ENCODE data around the gene GAS2. TPM values are rescaled to one million over a fixed set of nuclear protein-coding genes. Genes with fewer than 3 reads are reported as not detected.

GAS2 gene
- polyA plus RNA-seq, 4 donors = 8.6 to 13.5 (median 10.2) TPM

DNA sequence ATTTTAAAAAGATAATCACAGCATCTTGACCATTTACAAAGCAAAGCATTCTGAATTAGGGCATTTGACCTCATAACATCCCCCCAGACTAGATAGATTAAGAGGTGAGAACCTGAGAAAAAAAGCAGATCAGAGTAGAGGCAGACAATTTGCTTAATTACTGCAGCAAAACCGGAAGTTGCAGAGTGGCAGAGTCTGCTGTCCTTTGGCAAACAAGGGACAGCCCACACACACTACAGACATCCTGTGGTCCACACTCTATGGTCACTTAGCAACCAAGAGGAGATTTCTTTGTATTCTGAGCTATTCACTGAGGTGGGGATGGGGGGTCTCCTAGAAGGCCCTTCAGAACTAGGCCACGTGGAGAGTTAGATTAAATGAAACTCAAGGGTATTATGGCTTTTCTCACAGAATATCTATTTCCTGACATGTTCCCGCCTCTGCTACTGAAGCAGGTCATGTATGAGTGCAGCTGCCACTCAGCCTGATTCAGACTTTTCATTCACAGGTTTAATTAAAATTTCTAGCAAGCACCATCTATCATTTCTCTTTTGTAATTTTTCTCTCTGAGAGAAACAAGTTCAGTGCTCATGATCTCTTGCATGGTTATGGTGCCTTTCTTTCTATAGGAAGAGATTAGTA lies 114.7 kb downstream of the GAS2 start:
- DNase-seq (ENCODE audit: low read depth in 4 of 4, low spot score in 3 of 4) = no peak

DNA sequence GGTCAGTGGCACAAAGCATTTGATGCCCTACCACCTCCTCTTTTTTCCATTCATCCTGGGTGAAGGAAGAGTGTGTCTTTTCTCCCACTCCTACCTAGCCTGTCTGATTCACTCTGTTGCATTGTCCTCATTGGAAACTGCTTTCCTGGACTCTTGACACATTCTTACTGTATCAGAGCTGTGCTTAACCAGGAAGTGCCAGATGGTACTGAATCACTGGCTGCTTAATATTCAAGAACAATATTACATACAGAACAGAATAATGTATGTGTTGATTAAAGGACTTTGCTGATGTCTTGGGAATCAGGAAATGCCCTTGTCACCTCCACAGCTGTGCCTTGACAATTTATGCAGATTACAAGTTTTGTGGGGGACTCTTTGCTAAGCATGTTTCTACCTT lies 118.8 kb downstream of the GAS2 start:
- no peak for DNase-seq (ENCODE audit: low read depth in 4 of 4, low spot score in 3 of 4)

DNA sequence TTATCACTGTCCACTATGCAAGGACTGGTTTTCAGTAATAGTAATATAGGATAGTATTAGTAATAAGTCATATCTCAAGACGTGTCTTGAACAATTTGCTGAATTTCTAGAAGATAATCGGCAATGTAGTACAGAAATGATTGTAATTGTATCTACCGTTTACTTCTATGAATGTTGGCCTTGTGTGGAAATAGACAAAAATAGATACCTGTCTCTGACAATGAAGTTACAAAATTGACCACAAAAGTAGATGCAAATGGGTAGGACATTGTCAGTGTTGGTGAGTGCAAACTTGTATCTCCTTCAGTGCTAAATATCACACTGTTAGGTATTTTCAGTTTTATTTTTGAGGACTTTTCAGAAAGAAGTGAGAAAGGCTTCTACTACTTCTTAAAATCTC lies 120.1 kb downstream of the GAS2 start:
- DNase-seq (ENCODE audit: low read depth in 4 of 4, low spot score in 3 of 4) = no peak

DNA sequence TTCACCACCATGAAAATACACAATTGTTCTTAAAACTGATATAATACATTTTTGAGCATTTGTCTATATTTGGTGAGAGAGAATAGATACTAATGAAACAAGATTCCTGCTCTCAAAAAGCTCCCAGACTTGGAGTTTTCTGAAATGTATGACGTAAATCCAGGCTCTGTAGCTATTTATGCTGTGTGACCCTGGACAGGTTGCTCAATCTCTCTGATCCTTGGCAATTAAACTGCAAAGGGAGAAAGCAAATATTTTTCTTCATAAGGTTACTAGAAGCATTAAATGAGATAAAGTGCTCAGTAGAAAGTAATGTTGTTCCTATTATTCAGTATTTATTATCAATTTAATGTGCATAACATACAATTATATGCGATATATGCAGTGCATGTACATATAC lies 120.6 kb downstream of the GAS2 start:
- no peak for DNase-seq (ENCODE audit: low read depth in 4 of 4, low spot score in 3 of 4)

DNA sequence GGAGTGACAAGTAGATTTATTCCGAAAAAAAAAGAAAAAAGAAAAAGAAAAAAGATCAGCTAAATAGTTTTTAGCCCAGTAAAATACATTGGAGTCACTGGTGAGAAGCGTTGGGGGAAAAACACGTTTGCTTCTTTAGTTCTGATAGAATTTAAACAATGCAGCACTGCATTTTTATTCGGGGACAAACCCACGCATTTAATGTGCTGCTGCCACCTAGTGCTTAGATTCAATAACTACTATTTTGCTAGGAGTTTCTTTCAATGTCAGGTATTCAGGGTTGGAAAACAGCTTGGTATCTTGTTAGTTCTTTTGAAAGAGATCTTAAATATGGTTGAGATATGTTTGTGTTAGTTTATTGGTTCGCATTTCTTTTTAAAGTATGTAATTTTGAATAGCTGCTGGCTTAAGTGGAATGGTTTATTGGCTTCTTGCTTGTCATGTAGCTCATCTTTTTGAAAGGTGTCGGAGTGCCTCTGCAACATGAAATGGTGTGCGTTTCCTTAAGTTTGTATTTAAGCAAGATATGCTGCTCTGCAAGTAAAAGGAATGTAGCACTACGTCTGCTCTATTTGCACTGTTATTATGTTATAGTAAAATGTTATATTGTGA lies 121.2 kb downstream of the GAS2 start:
- peak in 2 of 4 donors; percentile 6 to 24 for DNase-seq (ENCODE audit: low read depth in 4 of 4, low spot score in 3 of 4)

DNA sequence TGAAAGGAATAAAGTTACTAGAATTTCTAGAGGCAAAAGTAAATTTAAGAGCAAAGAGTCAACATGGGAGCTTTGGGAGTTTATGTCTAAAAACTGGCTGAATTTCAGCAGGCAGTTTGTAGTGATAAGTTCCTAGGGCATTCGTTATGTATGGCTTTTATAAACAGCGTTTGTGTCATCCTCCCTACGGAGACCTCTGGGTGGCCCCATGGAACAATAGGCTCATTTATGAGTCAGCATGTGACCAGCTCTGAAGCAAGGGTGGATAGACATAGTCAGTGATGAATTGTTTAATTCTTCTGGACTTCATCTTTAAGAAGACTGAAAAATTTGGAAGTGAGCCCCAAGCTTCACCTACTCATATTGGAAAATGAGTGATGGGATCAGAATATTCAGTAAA lies 126.1 kb downstream of the GAS2 start:
- DNase-seq (ENCODE audit: low read depth in 4 of 4, low spot score in 3 of 4) = no peak

DNA sequence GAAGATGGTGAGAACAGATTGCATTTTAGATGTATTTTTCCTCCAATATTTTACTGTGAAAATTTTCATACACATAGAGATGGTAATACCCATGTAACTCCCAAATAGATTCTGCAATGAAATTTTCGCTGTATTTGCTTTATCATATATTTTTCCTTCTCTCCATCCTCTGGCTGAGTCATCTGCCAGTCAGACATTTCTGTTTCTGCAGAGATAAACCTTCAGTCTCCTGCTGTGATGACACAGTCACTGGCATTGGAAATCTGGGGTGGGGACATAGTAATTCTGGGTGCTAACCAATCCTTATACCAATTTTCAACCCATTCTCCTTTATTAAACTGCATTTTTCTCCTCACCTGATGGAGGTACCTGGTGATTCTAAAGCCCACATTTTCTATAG lies 129.5 kb downstream of the GAS2 start:
- no peak for DNase-seq (ENCODE audit: low read depth in 4 of 4, low spot score in 3 of 4)

DNA sequence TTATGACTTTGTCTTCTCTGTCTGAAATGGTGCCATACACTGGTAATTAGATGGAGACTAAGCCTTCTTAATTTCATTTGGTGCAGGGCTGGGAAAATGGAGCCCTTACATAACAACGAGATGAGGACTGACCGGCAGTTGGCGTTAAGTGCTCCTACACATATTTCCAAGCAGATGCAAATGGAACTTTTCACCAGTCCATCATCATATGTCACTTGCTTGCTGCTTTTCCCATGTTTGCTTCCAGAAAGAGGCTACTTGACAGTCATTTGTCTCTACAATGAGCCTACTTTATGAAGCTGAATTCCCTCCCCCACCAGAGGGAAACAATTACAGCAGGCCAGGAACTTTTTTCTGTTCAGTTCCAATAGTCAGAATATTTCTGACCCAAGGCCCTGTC lies 130.6 kb downstream of the GAS2 start:
- DNase-seq (ENCODE audit: low read depth in 4 of 4, low spot score in 3 of 4) = no peak

DNA sequence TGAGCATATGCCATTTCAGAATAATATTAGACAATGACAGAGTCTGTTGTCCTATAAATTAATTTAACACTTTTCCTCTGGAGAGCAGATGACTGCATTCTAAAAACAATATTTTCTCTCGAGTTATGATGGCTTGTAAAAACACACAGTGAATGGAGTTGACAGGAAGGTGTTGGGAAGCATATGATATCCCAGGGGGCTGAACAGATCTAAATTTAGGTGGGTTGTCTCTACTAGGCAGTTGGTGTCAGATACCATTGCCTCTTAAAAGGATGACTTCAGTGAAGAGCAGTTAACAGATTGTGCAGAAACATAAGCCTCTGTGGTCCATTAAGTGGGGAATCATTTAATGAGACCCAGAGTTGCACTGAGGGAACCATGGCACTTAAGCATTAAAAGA lies 132.5 kb downstream of the GAS2 start:
- no peak for DNase-seq (ENCODE audit: low read depth in 4 of 4, low spot score in 3 of 4)

DNA sequence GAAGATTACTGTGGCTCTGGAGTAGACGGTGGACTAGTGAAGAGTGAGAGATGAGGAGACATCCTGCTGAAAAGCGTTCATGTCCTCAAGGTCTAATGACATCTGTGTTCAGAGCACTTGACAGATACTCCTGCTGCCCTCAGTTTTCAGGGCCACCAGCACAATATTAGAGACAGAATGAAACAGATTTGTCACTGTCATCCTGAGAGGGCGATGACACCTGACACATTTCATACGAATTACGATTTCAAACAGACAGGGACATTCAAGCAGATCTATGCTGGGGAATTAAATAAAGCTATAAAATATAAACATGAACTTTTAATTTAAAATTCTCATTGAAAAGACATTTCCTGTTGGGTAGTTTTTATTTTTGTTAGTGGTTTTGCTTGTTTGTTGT lies 134.1 kb downstream of the GAS2 start:
- no peak for DNase-seq (ENCODE audit: low read depth in 4 of 4, low spot score in 3 of 4)

DNA sequence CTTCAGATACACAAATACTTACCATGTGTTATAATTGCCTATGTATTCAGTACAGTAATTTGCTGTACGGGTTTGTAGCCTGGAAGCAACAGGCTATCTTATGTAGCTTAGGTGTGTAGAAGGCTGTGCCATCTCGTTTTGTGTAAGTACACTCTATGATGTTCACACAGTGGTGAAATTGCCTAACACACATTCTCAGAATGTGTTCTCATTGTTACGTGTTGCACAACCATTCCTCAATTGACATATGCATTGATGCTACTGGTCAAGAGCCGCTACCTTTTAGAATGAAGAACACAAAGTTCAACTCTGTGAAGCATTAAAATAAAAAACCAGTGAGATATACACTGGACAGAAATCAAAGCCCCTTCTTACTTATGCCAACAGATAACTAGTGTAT lies 136.4 kb downstream of the GAS2 start:
- no peak for DNase-seq (ENCODE audit: low read depth in 4 of 4, low spot score in 3 of 4)

DNA sequence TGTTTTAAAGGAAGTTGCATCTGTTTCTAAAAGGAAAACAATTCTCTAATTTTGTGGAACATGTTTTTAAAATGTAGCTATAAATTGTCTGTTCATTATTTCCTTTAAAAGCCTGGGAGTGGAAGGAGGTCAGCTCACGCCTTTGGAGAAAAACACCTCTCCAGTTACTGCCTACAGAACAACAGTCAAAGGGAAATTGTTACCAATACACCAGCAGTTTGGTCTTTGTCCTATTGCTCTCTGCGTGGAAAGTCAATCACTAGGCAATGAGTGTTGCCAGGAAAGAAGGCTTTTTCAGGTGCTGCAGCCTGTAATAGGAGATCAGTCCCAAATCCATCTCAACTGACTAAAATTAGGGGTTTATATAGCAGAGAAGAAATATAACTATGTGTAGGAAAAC lies 141.0 kb downstream of the GAS2 start:
- DNase-seq (ENCODE audit: low read depth in 4 of 4, low spot score in 3 of 4) = no peak

DNA sequence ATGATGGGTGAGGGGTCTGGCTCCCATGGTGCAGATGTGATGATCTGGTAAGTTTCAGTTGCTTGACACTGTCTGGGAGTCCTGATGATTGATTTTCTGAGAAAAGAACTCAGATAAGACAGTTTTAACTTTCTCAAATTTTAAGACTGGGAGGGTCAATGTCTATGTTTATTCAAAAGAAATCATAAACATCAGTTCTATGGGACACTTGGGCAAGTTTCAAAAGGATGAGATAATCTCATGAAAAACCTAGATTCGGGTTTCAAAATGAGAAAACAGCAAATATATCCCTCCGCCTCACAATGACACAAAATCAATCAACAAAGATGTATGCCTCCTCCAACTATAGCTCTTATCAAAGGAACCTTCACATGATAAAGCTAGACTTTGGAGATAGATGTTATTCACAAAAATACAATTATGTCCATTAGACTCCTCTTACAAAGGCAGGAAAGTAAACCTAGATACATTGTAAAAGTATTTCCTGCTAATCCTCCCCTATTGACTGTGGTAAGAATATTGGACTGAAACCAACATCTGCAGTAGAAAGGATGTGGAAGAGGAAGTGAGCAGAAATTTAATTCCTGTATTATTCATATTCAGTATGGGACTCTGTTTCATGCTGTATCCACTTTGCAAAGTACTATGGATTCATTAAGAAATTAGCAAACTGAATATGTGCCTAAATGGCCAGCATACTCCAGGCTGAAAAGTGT lies 141.6 kb downstream of the GAS2 start:
- DNase-seq (ENCODE audit: low read depth in 4 of 4, low spot score in 3 of 4) = no peak

DNA sequence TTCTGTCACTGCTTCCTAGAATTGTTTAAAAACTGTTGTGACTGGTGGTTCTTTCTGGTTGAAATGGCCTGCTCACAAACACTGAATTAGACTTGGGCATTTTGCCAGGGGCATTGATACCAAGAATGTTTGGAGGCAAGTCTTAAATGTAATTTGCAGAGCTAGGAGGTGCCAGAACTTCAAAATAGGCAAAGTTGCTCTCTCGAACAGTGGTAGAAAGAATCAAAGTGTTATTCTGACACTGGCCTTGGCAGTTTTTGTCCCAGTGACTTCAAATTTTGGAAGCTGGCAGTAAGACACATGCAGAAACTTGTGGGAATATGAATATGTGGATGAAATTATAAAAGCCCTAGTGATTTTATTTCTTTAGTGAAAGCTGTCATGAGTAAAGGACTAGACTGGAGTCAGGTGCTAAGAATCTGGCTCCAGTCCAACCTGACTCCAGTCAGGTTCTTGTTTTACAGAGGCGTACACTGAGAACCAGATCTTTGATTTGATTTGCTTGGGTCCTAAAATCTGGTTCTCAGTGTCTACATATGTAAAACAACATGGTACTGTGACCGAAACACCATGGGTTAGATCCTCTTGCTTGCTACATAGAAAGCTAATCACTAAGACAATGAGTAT lies 142.3 kb downstream of the GAS2 start:
- no peak for DNase-seq (ENCODE audit: low read depth in 4 of 4, low spot score in 3 of 4)

DNA sequence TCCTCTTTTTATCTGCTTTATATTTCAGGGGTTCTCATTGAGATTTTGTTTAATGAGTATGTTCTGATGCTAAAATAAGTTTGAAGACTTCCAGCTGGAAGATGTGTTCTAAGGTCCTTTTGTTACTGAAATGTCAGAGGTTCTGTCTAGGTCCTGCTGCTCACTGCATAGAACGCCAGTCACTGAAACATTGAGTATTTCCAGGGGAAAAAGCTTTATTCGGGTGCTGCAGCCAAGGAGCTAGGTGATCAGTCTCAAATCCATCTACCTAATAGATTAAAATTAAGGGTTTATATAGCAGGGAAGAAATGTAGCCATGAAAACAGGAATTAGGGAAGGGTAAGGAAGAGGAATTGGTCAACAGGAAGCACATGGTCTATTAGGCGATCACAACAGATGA lies 143.5 kb downstream of the GAS2 start:
- no peak for DNase-seq (ENCODE audit: low read depth in 4 of 4, low spot score in 3 of 4)

DNA sequence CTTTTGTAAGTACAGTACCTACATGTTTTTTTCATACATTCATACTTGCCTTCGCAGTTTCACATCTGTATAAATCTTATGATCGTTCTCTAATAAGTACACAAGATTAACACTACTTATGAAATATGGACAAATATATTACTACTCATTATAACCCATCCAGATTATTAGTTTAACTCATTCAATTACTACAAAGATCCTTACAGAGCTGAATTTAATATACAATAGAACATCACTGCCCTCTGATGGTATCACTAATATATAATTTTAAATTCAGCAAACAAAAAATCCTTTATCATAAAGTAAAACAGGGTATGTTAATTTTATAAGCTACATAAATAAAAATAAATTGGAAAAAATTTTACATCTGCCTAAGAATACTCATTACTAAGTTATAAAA lies 155.8 kb downstream of the GAS2 start:
- no peak for DNase-seq (ENCODE audit: low read depth in 4 of 4, low spot score in 3 of 4)

DNA sequence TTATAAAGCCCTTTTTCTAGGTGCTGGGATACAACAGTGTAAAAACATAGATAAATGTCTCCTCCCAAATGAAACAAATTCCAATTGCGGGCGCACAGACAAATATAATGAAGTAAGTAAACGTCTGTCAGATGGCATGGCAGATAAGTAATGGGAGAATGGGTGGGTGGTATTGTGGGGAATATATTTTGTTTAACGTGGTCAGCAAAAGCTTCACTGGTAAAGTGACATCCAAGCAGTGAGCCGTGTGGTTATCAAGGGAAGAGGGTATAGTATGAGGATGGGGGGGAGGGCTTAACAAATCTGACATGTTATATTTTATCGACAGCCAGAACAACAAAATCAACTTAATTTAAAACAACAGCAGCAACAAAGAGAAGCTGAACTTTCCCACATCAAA lies 162.0 kb downstream of the GAS2 start:
- DNase-seq (ENCODE audit: low read depth in 4 of 4, low spot score in 3 of 4) = no peak

DNA sequence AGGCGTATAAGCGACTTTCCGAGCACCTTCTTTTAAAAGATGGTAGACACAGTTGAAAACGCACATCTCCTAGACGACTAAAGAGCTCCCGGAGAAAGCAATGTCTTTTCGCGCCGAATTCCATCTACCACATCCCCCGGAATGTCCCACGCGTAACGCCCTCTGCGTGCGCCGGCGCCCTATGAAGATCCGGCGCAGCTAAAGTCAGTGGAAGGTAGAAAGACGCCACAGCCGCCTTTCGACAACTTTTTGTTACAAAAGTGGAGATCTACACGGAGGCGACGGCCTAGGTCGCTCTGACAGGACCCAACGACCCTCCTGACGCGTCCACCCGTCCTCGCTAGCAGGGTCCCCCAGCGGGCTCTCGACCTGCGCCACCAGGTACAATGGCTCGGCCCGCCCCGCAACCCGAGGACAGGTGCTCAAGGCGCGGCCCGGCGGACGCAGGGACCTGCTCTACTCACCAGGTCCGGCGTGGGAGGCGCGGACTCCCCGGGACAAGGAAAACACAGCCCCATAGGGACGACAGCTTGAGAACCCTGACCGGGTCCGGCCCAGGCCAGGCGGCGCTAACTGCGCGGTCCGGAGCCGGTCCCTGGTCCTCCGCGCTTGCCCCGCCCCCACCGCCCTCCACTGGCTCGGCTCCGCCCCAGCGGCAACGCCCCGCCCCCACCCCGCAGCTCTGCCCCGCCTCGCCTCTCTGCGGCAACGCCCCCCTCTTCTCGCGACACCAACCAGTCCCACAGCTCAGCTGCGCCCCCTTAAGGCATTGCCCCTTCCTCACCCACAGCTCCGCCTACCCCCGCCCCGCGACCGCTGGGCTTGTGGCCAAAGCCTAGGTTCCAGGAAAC lies 163.0 kb downstream of the GAS2 start, which contains the start of gene SVIP:
Gene SVIP (minus strand): TSS at position 571 of the 851 bp plus-strand sequence. CDS start 53 bp downstream, at position 518.
- peak; percentile 71 to 84 (median 78) for DNase-seq (ENCODE audit: low read depth in 4 of 4, low spot score in 3 of 4)

DNA sequence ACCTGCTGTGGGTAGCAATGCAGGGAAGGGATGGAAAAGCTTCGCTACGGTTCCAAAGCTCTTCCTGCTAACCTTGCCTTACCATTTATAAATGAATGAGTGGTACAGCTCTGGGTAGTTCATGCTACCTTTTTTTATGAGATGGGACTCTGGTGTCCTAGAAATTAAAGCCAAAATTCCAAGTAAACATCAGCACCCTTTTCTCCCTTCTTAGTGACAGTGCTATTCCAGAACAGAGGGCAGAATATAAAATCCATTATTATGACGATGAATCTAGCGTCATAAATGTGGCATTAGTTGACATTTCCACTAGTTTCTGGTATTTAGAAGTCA lies 163.6 kb downstream of the GAS2 start:
- no peak for DNase-seq (ENCODE audit: low read depth in 4 of 4, low spot score in 3 of 4)

DNA sequence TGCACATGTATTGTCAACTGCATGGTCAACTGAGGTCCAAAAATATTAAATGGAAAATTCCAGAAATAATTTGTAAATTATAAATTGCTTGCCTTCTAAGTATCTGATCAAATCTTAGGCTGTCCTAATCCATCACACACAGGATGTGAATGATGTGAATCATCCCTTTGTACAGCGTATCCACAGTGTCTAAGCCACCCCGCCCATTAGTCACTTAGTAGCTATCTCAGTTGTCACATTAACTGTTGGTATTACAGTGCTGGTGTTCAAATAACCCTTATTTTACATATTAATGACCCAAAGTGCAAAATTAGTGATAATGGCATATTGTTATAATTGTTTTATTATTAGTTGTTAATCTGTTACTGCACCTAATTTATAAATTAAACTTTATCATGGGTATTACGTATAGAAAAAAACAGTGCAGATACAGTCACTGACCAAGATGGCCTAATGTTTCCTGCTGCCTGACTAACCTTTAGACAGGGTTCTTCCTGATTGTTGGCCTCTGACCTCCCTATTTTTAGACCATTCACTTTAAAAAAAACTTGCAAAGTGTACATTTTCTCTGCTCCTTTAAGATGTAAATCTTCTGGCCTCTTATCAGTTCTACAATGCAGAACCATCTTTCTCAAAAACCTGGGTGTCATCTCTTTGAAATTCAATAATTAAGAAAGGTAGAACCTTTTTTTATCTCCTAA lies 166.1 kb downstream of the GAS2 start:
- no peak for DNase-seq (ENCODE audit: low read depth in 4 of 4, low spot score in 3 of 4)

Measured in left renal pelvis (tissue), 4 donors.